HG02798 (cell line): ENCODE measurements around the gene ADAMTS2.
"Not testable (repeated sequence)": the region's sequence is repeated elsewhere in the genome, so short reads cannot be mapped to it uniquely, and the experiment has no call there.

Experiments
- ATAC-seq: cut with Tn5 transposase; IDR thresholded peaks from one replicate; pipeline ENCODE4 v1.9.1; 2021; ENCODE audit warnings: mild to moderate bottlenecking; ENCODE audit not compliant: unreplicated experiment, poor library complexity

The ADAMTS2 gene

DNA sequence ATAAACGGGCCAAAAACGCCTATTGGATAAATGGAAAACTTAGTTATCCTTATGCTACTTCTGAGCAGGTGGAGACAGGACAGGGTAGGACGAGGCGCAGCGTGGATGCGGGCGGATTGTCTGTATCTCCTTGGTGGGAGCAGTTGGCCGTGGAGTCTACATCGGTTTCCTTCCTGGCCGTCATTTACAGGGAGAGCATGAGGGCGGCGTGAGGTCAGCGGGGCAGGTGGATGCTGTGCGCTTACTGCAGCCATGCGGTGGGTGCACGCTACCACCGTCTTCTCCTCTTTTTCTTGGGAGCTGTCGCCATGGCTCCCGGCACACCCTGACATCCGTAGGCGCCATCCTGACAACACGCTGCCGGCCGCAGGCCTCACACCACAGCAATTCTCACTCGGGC lies 121.3 kb downstream of the ADAMTS2 start:
- no peak for ATAC-seq

DNA sequence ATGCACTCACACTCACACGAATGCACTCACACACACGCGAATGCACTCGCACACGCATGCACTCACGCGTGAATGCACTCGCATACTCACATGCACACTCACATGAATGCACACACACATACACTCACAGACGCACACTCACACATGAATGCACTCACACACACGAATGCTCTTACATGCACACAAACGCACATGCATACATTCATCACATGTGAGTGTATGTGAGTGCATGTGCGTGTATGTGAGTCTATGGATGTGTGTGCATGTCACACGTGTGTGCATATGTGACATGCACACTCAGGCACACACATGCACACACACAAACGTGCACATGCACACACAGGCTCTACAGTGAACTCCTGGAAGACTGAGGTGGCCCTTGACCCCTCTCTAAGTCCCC lies 121.7 kb downstream of the ADAMTS2 start:
- ATAC-seq = no peak

DNA sequence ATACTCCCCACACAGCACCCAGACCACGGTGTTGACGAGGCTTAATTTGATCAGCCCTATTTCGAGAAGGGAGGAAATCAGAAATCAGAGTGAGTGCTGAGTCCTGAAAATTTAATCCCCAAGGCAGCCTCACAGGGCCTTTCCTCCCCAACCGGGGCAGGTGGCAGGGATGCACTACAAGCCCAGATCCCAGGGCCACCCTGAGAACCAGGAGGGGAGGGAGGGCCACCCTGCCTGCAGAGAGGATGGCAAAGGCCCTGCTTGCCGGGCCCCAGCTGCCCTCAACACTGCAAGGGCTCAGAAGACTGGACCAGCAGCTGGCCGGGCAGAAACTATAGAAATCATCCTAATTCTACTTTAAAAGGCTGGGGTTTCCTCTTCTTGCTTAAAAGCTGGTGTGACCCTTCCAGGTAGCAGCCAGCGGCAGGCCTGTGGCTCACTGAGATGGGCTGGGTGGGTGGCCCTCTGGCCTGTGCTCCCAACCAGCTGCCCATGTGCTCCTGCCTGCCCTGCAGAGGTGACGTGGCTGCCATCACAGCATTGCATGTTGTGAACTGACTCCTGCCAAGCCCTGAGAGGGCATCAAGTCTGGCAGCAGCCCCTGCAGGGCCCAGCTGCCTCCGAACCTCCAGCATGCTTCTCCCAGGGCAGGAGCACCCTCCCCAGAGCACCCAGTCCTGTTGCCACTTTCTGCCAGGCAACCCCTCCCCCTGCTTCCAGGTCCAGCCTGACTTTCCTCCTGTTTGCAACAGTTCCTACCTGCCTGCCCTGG lies 122.8 kb downstream of the ADAMTS2 start:
- ATAC-seq = no peak

DNA sequence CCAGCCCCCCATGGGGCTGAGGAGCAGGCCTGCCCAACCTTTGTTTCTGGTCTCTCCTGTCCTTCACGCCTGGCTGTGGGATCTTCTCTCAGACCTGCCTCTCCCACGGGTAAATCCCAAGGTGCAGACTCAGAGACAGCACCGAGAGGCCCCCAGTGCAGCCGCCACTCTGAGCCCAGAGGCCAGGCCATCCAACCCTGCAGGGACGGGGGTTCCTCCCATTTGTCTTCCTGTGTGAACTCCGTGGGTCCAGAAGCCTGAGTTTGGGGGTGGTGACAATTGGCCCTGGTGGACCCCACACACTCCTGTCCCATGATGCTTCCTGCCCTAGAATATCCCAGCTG lies 123.4 kb downstream of the ADAMTS2 start:
- no peak for ATAC-seq

DNA sequence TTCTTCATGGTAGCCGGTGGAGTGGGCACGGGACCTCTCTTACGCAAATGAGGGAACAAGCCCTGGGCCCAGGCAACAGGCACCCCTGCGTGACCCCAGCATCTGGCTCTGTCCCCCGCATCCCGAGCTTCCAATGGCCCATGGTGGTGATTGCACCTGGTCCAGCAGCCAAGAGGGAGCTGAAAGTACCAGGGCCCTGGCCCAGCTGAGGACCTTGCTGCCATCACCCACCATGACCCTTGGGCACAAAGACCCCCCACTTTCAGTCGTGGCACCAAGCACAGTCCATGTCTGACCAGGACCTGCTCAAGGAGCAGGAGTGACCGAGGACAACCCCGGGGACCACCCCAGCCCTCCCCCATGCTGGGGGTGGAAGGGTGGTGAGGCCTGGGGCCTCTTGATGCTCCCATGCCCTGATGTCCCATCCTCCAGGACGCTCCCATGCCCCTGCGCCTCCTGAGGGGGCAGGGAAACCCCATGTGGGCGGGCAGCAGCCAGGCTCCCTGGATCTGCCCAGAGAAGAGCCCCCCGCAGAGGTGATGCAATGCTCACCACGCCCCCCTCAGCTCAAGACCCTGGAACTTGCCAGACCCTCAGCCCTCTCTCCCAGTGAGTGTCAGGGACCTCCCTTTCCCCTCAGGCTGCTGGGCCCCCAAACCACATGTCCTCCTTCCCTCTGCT lies 123.9 kb downstream of the ADAMTS2 start:
- ATAC-seq = no peak

DNA sequence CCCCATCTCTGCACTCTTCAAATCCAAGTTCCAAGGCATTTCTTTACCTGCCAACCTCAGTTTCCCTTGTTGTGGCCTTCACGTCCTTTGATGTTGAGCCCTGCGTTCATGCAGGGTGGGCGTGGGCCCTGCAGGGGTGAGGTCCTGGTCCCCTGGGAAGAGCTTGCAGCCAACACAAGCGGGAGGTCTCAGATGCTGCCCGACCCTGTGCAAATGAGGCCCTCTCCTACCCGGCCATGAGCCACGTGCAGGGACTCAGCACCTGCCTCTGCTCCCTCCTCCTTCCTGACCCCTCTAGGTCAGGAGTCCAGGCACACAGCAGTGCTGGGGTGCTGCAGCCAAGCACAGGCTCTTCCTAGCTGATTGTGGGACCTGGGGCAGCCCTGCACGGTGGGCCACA lies 124.5 kb downstream of the ADAMTS2 start:
- no peak for ATAC-seq

DNA sequence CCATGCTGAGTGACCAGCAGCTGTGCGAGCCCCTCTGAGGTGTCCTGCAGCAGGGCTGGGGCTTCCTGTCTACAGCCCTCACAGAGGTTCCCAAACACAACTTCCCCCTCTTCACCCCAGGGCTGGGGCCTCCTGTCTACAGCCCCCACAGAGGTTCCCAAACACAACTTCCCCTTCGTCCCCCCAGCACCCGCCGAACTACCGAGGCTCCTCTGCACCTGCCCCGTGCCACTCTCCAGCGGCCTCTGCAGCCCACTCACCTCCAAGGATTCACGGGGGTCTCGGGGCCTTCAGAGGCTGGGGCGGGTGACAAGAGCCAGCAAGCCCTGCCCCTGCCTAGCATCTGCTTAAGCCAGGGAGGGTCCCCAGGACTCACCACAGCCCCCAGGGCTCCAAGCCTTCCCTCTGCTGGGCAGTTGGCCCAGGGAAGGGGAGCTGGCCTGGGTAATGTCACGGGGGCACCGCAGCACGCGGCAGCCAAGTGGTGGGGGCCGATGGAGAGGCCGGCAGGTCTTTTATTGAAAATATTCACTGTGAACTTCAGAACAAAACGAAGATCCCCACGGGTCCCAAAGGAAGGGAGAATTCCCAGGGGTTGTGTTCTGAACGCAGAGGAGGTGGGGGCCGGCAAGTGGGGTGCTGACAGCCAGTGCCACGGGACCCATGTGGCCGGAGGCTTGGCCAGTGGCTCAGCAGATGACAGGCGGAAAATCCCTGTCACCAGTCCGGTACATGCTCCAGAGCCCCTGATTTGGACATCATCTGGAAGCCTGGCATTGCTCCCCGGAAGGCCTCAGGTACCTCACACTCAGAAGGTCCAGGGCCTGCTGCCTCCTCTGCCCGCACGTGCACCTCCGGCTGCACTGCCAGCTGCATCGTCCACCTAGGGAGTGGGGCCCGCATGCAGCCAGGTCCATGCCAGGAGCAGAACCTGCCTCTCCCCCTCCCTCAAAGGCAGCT lies 125.3 kb downstream of the ADAMTS2 start:
- no peak for ATAC-seq

DNA sequence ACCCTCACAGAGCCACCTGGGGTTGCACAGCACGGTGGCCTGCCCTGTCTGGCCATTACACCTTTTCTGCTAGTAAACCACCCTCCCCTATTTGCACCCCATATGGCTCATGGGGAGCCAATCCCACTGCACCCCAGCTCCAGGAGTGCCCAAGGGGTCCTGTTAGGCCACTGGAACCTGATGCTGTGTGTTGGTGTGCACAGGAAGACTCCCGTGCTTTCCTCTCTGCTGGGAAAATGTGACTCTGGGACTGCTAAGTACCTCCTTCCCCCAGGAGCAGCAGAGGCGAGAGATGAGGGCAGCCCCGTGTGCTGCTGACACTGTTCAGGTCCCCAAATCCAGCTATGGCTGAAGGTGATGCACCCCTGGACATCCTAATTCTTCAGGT lies 126.3 kb downstream of the ADAMTS2 start:
- ATAC-seq = no peak

DNA sequence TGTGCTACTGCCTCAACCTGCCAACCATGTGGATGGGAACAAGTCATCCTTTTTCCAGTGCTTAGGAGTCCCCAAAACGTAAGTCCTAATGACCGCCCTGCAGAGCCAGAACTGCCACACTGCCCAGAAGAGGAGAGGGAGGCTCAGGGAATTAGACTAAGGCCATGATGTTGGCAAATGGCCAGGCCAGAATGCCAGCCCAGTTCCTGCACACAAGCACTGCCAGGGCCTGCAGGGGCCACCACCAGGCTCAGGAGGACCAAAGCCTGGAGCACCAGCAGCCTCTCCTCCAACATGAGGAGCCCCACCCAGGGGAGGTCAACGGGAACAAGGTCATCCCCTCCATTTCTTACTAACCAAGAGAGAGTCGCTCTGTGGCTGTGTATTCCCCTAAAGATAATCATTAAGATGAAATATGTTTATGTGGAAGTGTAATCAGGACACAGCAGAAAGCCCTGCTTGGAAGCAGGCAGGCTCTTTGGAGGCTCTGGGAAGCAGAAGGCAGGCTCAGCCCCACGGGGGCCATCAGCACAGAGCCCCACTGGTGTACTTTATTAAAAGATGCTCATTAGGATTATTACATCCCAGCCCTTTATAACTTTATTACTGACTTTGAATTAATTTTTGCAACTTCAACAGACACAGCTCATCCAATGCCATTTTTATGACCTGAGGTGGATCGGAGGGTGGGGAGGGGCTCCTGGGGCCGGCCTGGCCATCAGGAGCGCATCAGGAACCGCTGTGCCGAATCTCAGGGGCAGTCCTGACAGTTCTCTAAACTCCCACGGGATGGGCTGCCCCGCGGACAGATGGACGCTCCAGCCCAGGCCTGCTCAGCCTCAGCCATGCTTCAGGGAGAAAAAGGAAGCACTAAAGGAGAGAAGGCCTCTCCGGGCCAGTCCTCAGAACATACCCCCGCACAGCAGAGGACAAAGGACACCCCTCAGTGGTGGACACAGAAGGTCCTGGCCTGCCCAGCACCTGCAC lies 127.0 kb downstream of the ADAMTS2 start:
- no peak for ATAC-seq

DNA sequence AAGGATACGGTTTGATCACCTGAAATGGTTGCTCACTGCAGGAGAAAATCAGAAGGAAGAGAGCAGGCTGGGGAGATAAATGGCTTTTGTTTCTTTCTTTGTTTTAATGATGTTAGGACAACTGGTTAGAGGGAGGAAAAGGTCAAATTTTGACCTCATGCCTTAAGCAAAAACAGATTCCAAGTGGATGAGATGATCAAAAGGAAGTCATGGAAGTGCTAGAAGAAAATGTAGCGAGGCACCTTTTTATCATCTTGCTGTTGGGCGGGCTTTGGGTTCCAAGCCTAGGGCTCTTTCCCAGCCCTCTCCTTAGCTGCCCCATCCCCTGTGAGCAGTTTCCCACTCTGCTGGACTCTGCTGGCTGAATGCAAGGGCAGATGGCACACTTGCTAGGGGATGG lies 127.9 kb downstream of the ADAMTS2 start:
- no peak for ATAC-seq

DNA sequence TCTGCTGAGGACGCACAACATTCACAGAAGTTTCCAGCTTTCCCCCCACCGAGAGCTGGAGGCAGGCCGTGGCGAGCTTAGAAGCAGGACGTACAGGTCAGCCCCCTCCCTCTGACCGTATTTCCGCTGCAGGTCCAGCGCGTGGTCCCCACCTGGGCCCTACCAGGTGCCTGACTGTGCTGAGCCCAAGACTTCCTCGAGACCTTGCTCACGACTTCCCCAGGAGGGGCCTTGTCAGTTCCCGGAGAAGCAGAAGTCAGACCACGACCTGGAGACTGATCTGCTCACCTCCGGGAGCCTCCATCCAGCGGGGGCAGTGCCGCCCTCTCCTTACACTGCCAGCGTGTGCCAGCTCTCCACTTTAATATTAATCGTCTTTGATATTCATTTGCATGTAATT lies 128.9 kb downstream of the ADAMTS2 start:
- ATAC-seq = not testable (repeated sequence)

DNA sequence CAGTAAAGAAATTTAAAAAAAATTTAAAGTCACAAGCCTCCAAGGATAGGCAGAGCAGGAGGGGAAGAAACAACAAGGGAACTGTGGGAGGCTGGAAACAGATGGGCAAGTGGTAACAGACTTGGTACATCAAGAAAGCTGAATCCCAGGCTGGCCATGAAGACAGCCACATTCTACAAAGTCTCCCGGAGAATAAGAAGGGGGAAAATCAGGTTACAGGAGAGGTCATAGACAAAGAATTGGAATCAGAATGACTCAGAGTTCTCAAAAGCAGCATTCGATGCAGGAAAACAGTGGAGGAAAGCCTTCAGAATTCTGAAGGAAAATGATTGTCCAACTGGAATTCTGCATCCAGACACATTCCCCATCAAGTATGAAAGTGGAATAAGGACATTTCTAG lies 129.7 kb downstream of the ADAMTS2 start:
- ATAC-seq = no peak

DNA sequence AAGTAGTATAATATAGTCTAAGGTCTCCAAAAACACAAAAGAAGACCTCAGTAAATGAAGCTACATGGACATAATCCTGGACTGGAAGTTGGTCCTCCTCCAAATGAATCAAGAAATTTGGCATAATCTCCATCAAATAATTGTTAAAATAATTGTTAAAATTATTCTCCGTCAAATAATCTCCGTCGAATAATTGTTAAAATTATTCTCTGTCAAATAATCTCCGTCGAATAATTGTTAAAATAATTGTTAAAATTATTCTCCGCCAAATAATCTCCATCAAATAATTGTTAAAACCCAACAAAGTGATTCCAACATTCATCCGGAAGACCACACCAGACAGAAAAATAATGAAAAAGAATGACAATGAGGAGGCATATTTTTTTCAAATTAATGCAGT lies 130.6 kb downstream of the ADAMTS2 start:
- ATAC-seq = no peak

DNA sequence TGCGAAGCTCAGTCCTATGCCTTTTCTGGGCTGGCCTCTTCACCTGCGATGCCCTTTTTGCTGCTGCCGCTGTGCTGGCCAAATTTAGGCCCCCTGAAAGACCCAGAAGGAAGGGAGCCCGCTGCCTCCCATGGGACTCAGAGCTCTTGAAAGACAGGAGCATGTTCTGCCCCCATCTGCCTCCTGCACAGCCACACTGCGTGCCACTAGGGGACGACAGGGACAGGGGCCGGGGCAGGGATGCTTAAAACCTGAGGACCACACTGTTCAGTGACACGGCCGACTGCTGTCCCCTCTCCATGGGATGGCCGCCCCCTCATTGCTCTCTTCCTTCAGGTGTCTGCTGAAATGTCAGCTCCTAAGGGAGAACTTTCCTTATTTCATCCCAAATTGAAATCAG lies 132.4 kb downstream of the ADAMTS2 start:
- no peak for ATAC-seq

DNA sequence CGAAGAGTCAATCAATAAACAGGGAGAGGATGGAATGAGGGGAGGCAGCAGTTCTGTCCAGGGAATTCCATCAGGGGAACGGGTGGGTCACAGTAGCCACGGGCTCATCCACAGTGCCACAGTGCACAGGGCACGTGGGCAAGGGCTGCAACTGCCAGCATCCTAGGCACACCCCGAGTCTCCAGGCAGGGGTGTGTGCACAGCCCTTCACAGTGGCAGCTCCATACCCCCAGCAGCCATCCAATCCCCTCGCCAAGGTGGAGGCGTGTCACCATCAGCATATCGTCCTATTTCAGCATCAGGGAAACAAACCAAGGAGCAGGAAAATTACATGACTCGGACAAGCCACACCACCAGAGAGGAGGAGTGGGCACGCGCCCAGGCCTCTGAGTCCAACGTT lies 133.6 kb downstream of the ADAMTS2 start:
- ATAC-seq = no peak

DNA sequence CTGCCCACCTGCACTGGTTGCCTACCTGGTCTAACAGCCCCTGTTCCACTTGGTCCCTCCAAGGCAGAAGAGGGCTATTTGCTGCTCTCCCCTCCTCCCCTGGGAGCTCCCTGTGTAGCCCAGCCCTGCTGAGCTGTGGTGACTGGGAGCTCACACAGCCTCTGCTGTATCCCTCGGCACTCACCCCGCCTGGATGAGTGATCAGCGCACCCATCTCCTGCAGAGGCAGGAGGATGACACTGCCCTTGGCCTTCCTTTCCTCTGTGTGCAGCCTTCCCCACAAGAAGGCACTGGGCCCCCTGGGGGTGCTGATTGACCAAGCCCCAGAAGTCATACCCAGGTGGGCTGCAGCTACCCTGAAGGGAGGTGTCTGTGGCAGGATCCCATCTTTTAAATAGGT lies 134.2 kb downstream of the ADAMTS2 start:
- no peak for ATAC-seq

DNA sequence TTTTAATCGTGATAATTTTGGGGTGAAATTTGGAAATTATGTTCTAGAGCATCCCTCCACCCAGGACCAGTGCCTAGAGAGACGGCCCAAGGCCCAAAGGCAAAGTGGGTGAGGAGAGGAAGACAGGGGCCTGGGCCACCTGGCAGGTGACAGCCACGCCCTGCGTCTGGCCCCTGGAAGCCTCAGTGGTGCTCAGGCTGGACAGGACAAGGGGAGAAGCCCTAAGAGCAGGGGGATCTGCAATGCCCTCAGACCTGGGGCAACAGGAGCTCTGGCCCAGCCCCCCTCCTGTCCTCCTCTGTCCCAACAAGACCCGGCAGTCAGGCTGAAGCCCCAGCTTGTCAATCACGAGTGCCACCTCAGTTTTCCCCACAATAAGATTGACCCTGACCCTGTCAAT lies 134.8 kb downstream of the ADAMTS2 start:
- no peak for ATAC-seq

DNA sequence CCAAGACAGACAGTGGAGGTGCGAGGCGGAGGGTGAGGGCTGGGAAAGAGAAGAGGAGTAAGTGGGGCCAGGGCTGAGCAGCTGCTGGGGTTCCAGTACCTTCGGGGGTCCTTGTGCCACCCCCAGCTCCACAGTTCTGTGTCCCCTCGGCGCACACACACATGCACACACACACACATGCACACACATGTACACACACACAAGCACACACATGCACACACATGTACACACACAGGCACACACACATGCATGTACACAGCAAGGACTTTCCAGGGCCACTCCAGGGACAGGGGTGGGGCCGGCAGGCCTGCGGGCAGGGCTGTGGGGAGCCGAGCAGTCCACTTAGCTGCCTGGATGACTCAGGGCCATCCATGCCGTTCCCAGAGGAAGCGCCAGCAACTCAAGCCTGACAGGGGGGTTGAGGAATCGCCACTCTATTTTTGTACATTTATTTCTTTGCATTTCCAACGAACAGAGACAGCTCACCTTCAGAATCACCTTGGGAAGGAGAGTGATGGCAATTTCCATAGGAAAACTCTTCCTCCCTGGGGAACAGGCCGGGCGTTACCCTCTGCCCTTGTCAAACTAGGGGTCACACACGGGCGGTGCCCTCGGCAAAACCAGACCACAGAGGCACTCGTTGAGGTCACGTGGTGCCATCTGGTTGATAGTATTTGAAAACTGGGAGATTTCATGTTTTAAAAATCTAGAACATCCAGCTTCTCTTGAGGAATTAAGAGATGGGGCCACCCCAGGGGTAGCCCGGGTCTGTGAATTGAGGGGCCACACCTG lies 135.7 kb downstream of the ADAMTS2 start:
- no peak for ATAC-seq

DNA sequence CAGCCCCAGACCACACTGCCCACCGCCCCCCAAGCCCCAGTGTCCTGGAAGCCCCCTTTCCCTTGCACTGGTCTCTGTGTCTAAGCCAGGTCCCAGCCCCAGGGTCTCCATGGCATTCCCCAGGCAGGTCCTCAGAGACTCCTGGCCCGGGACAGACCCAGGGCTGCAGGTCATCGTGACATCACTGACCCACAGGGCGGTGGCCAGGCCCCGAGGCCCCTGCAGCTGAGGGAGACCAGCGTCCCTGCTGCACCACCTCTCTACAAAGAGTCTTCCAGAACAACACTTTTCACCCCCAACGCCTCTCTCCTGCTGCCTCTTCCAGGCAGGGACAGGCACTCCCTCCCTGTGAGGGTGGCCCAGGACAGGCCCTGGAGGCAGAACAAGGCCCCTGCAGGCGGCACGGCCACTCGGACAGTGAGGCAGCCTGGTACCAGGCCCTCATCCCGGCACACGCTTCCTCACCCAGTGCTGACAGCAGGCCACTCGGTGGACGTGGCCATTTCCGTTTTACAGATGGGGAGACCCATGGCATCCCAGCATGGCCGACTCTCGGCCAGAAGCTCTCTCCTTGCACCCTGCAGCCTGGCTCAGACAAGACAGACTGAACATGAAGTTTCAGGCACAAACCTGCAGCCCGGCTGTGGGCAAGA lies 136.4 kb downstream of the ADAMTS2 start:
- ATAC-seq = no peak
